SK-N-SH treated with all-trans-retinoic acid at 6 μM for 48 hours (cell line): ENCODE results near the gene NDUFS3.

Experiments used
- ARNTL ChIP-seq: fragments of 450-650 bp; formaldehyde crosslinking; IDR thresholded peaks from 2 replicates; pipeline ENCODE4 v1.5.0; 2020; ENCODE audit warnings: low read depth, mild to moderate bottlenecking, moderate library complexity, borderline replicate concordance
- RARB ChIP-seq: fragments of 250-450 bp; sonication (Bioruptor Pico); IDR thresholded peaks from 2 replicates; pipeline ENCODE4 v1.8.0; 2021; ENCODE audit warnings: mild to moderate bottlenecking, moderate library complexity
- ZFP3 ChIP-seq: fragments of 250-450 bp; sonication (Bioruptor Pico); IDR thresholded peaks from 2 replicates; pipeline ENCODE4 v1.5.0; 2020; ENCODE audit warnings: mild to moderate bottlenecking, moderate library complexity

DNA sequence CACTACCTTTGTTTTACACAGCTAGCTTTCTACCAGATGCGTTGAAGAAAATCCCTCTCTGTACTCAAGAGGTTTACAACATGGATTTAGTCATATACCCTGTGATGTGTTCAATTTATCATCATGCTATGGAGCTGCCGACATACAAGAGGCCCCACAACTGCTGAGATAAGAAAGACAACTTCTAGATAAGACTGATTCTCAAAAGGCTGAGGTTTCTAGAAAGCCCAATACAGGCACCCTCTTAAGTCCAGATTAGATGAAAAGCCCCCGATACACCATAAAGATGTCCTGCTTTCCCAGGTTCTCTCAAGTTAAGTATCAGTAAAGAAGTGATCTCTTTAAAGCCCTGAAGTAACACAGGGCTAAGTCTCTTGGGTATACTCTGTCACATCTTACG is 49.2 kb downstream of the NDUFS3 start:
- TF ChIP-seq RARB (CRISPR knock-in tag) (no peak), ZFP3 (CRISPR knock-in tag) (no peak), ARNTL (CRISPR knock-in tag) (no peak)
